DMS114 treated with DMSO at 0.1 percent for 48 hours (cell line): ENCODE results near the gene ENPP6.

Source experiments
- DNase-seq: peaks from one replicate; lab custom pipeline; 2025; ENCODE audit not compliant: unreplicated experiment; lab: John Stamatoyannopoulos, UW

Gene ENPP6

DNA sequence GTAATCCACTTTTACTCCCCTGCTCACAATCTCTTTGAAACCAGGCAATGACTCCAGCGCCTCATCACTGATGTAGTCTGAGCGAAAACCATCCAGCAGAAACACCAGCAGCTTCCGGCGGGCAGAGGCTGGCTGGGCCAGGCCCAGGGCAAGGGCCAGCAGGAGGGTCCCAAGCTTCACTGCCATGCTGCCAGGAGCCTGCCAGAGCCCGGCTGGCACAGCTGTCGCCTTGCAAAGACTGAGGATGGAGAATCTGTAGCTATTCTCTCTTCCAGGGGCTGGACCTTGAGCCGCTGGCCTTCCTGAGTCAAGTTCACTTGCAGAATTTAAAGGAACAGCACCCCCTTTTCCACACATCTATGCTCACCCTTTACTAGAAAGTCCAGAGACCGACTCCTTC is at the start of gene ENPP6:
Gene ENPP6 (minus strand): TSS at position 240 of the 400 bp plus-strand sequence. CDS start 54 bp downstream, at position 186.
- DNase-seq = no peak

DNA sequence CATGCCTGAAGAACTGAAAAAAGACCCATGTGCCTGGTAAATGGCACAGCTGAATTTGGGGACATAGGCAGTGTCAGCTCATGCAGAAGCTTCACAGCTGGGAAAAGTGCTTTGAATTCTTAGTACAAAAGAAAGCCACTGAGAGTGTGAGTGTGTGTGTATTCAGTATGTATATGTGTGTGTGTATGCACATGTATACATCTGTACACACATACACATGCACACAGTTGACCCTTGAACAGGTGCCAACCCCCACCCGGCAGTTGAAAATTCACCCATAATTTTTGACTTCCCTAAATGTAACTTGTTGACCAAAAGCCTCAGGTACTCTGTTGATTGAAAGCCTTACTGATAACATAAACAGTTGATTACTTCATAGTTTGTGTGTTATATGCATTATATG is 49.5 kb upstream of the ENPP6 start:
- no peak for DNase-seq

DNA sequence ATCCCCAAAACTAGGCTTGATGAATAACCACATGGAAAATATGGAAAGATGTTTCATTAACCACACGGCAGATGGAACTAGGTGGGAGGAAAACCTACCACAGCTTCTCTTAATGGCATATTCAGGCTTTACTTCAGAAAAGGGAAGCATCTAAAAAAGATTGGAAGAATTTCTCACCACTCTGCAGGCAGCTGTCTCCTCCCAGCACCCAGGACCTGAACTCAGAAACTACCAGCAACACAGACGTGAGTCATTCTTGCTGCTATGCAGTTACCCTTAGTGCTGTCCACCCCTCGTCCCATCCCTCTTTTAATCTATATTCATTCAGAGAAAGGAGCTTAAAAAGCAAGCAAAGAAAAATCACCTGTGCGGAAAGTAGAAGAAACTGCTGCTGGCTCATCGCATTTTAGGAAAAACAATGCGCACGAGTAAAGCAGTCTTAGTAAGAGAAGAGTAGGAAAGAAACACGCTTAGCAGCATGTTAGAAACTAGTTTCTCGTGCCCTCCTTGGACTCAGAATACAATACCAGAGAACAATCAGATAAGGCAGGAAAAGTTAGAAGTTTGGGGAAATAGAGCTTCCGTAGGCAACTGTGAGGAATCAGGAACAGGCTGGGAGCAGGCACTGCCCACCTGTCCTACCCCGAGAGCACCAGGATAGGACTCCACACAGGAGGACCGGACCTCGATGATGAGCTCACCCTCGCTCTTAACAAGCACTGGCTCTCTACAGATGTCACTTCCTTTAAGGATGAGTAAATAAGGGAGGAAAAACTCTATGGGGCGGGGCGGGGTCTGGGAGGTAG is 48.1 kb upstream of the ENPP6 start:
- no peak for DNase-seq

DNA sequence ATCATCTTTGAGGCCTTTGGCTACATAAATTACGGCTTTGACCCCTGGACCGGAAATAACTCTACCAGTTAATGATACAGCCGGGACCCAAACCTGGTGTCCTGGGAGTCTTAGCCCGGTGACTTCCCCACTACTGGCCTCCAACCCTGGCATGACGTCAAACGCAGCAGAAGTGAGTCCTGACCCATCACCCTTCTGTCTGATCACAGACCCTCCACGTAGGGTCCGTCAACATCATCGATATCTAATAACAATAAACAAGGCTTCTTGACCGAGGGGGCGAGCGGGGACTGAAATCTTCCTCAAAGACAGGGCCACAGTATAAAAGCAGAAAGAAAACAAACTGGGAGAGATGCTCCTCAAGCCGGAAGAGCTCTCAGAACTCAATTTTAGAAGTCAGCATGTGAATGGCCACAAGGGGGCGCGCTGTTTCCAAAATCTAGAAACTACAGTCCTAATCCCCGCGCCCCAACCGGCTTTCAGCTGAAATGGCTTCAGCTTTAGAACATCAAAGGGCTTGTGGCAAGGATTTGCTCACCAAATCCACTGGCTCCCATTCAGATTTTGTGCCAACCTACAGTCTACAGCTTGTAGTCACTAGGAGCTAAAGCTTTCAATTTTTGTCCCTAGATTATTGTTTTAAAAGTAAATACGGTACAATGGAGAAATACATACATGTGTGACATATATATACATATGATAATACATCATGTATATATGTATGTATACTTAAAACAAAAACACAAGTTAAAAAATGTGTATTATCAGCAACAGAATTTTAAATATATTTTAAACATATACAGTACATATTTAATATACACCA is 46.4 kb upstream of the ENPP6 start:
- peak; percentile 91 for DNase-seq

DNA sequence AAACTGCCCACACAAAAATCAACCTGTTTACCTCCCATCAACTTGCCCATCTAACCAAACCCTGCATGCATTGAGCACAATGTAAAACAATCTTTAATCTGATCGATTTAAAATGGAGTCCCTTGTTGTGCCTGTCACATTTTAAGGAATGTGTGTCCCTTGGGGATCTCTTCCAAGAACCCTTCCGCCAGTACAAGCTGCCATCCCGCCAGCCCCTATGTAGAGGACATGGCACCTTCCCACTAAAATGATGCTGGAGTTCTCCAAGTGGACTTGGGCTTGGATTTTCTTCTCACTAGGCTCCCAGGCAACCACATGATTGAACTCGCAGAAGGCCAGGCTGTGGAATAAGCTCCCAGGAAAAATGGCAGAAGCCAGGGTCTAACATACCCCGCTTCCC is 45.8 kb upstream of the ENPP6 start:
- no peak for DNase-seq

DNA sequence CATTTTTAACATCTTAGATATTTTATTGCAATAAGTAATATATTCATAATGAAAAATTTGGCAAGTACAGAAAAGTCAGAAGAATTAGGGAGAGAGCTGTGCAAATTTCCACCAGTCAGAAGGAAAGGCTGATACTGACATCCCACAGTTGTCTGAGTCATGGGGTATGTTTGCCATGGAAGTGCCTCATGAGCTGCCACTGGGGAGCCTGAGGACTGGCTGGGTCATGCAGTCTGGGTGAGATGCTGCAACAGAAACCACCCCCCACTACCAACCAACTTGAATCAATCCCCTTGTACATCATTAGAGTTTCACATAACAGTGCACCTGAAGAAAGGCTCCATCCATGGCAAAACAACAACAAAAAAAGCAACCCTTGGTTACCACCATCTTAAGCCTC is 45.2 kb upstream of the ENPP6 start:
- DNase-seq = no peak

DNA sequence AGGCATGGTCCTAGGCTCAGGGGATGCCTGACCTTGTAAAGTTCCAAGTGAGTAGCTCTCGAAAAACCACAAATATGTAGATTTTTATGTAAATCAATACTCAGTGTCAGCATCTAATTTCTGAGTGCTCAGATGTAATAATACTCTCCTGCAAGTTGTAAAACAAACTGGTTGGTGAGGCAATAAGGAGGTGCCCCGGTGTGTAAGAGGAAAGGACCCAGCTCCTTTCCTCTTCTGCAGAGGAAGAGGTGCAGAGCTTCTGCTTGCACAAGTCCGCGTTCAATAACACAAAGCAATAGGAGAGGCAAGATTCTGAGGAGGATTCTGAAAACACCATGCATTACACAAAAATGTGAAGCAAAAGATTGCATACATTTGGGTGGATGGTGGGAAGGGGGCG is 43.6 kb upstream of the ENPP6 start:
- DNase-seq = no peak

DNA sequence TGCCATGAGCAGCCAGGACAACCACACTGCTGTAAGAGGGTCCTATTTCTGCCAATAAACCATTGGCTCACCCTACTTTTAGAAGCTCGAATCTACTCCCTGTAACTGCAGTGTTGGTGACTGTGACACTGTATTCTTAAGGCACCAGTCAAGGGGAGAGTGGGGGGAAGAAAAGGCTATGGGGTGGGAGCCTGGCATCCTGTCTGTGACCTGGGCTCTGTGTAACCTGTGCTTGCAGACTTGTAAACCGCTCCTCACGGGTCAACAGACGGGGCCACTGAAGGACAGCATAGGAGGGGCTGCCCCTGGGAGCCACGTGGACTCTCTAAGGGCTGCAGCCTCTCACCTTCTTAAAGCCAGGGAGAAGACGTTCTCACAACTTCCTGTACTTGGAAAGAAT is 42.2 kb upstream of the ENPP6 start:
- no peak for DNase-seq

DNA sequence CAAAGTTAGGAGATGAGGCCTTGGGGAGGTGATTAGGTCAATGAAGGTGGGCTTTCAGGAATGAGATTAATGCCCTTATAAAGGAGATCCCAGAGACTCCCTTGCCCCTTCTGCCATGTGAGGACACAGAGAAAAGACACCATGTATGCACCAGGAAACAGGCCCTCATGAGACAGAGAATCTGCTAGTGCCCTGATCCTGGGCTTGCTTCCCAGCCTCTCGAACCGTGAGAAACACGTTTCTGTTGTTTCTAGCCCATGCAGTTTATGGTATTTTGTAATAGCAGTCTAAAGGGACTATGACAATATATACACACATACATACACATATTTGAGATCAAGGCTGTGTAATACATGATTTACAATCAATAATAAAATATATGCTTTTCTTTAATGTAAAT is 41.4 kb upstream of the ENPP6 start:
- DNase-seq = no peak

DNA sequence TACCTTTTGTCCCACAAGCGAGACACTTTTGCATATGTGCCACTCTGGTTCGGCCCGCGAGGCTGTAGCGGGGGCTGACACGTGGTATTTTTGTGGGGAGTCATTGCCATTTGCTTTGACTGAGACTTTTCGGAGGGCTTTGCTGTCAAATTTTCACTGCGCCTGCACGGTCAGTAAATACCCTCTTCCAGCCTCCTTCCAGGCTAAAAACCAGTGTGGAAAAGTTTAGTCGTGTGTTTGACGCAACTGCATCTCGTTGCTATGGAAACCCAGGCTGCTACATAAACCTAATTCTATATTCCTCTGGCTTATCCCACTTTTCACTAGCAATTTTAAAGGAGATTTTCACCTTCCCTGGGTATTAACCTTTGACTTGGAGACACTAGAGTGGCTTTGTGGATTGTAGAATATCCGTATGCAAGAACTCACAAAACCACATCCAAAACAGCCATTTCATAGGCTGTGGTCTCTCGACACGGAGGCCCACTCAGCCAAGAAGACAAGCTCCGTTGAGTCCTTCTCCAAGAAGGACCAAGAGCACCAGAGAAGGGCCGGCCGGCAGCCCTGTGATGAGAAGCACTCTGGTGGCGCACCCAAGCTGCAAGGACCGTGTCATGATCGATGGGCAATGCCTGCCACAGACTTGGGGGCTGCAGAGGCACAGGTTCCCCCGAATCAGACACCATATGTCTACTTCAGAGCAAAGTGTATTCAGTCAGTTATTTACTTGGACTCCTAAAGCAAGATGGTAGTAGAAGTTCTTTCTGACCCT is 38.4 kb upstream of the ENPP6 start:
- no peak for DNase-seq

DNA sequence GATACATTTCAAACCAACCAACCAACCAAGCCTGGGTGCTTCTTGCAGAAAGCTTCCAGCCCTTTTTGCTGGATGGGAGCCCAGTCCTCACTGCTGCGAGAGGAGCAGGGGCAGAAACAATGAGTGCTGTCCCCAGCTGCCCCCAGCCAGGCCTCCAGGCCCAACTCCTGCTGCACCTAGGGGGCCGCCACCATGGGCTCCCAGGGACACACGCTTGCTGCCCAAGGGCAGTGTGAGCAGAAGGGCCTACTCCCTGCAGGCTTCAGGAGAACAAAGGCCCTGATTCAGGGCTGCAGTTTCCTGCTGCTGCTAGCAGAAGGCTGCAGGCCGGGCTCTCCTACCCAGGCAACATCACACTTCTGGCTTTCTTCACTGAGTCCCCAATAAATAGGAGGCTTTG is 37.7 kb upstream of the ENPP6 start:
- DNase-seq = no peak

DNA sequence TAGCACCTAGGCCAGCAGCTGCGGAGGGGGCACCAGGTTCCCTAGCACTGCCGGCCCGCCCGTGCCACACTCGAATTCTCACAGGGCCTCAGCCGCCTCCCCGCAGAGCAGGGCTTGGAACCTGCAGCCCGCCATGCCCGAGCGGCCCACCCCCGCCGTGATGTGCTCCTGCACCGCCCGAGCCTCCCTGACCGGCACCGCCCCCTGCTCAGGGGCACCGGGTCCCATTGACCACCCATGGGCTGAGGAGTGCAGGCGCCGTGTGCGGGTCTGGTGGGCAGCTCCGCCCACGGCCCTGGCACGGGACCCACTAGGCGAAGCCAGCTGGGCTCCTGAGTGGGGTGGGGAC is 35.4 kb upstream of the ENPP6 start:
- no peak for DNase-seq

DNA sequence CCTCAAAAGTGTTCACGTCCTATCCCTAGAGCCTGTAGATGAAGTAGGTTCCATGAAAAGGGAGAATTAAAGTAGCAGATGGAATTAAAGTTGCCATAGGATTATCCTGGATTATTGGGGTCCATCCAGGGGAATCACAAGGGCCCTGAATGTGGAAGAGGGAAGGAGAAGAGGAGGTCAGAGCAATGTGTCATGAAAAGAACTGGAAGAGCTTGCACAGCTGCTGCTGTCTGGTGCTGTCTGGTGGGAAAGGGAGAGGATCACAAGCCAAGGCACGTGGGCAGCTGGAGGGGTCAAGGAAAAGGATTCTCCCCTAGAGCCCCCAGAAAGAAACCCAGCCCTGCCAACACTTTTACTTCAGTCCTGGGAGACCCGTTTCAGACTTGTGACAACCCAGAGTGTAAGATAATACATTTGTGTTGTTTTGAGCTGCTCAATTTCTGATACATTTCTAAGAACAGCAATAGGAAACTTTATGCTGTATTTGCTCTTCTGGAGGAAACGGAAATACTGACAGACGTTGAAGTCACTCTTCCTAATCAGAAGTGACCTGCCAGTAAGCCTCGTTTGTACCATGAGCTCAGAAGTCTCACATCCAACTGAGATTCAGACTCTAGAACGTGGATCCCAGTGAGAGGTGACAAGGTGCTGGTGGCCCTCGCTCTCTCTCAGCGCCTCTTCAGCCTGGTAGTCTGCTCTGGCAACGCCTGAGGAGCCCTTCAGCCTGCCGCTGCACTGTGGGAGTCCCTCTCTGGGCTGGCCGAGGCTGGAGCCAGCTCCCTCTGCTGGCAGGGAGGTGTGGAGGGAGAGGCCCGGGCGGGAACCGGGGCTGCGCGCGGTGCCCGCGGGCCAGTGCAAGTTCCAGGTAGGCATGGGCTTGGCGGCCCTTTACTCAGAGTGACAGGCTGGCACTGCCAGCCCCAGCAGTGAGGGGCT is 34.7 kb upstream of the ENPP6 start:
- DNase-seq = no peak

DNA sequence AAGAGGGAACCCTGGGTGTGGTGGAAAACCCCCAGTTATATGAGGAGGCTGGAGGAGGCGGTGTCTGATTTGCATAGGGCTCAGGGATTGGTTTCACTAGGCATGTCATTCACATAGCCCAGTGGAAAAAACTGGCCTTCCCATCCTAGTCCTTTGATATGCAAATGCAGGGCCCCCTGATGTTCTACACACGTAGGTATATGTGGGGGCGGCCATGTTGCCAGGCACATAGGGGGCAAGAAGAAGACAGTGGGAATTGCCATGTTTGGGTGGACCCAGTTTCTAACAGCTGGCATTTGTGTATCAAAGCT is 34.0 kb upstream of the ENPP6 start:
- DNase-seq = no peak

DNA sequence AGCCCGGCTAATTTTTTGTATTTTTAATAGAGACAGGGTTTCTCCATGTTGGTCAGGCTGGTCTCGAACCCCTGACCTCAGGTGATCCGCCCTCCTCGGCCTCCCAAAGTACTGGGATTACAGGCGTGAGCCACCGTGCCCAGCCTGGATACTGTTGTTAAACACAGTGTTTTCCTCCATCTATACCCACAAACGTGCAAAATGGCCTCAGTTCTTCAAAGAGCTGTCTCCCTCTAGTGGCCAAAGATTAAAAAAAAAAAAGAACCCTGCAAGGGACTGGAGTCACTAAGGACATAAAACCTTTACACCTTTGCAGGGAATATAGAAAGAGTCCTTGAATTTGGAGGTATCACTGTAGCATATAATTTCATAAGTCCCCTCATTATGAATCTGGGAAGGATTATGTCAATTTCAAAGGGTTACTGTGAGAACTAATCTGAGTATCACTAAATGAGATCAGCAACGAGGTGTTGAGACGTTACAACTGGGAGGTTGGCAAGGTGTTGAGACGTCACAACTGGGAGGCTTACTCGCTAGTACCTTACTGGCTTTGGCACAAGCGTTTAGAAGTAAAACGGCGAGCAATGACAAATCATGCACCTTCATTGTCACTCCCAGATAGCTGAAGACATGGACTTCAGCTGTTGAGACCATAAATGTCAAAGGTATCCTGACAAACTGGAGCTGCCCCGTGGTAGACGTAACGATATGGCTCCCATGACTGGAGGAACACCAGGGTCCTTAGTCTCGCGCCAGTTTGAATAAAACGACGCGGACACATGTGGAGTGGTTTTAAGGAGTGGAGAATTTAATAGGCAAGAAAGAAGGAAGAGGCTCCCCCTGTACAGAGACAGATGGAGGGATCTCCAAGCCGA is 33.4 kb upstream of the ENPP6 start:
- DNase-seq = peak; percentile 45

DNA sequence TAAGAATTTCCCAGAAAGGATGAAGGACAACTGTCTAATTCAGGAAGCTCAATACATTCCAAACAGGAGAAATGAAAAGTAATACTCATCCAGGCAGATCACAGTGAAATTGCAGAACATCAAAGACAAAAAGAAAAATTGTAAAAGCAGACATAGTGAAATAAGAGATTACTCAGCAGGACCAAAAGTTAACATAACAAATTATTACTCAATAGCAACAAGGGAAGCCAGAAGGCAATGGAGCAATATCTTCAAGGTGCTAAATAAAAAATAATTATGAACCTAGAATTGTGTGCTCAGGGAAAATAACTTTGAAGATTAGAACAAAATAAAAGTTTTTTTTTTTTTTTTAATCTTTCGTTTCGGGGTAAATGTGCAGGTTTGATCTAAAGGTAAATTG is 30.5 kb upstream of the ENPP6 start:
- DNase-seq = no peak

DNA sequence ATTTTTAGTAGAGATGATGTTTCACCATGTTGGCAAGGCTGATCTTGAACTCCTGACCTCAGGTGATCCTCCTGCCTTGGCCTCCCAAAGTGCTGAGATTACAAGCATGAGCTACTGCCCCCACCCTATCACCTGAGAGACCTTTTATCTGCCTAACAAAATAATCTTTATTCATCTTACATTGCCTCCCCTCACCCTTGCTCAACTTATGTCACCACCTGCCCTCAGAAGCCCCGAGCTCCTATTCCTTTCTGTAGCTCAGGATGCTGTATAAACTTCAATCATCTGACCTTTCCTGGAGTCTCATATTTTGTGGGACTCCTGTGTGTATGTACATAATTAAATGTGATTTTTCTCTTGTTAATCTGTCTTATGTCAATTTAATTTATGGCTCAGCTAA is 29.7 kb upstream of the ENPP6 start:
- DNase-seq = no peak

DNA sequence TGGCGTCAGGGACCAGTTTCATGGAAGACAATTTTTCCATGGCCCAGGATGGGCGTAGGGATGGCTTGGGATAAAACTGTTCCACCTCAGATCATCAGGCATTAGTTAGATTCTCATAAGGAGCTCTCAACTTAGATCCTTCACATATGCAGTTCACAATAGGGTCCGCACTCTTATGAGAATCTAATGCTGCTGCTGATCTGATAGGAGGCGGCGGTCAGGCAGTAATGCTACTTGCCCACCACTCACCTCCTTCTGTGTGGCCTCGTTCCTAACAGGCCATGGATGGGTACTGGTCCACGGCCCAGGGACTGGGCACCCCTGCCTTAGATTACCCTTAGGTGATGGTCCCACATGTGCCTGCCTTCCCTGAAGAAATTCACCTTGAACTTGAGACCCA is 28.8 kb upstream of the ENPP6 start:
- no peak for DNase-seq

DNA sequence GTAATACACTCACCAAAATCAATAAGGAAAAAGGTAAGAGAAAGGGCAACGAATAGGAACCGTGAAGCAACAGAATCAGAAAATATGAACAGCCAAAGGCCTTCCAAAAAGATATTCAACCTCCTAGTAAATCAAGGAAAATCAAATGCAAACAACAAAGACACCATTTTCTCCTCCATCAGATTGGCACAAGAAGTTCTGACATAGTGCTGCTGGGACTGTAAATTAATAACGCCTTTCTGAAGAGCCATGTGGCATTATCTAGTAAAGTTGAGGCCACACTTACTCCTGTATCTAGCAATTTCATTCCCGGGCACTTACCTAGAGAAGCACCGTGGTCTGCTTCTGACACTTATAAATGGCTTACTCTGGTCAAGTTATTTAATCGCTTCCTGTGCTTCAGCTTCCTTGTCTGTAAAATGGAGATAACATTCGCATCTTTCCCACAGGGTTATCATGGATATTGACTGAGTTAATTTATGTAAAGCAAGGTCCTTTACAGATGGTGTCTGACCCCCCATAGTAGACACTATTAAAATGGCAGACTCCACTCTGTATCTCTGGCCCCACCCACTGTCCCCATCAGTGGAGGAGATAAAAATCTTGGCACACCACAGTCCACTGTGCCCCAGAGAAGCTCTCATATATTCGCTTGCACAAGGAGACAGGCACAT is 20.5 kb upstream of the ENPP6 start:
- no peak for DNase-seq
